Glutamatergic neuron (in vitro differentiated cells): Measurements from ENCODE around the gene SLC52A3. TPM values are rescaled to one million over a fixed set of nuclear protein-coding genes. Genes with fewer than 3 reads are reported as not detected.
A peak's percentile ranks its signal among the peaks of the same experiment; 100 is the strongest.
"Not testable (repeated sequence)": the region's sequence is repeated elsewhere in the genome, so short reads cannot be mapped to it uniquely, and the experiment has no call there.

Experiments
- DNase-seq: peaks from one replicate; pipeline ENCODE4 v3.0.0; 2022
- H3K27ac Mint-ChIP-seq: one replicate; pipeline ENCODE4 v1.8.0; 2020; ENCODE audit warnings: mild to moderate bottlenecking, mixed read lengths, inconsistent platforms; ENCODE audit not compliant: unreplicated experiment
- H3K27me3 Mint-ChIP-seq: one replicate; pipeline ENCODE4 v1.8.0; 2020; ENCODE audit warnings: mild to moderate bottlenecking, moderate library complexity, mixed read lengths, inconsistent platforms; ENCODE audit not compliant: unreplicated experiment
- H3K36me3 Mint-ChIP-seq: one replicate; pipeline ENCODE4 v1.8.0; 2020; ENCODE audit warnings: mild to moderate bottlenecking, mixed read lengths, inconsistent platforms; ENCODE audit not compliant: unreplicated experiment
- H3K4me1 Mint-ChIP-seq: one replicate; pipeline ENCODE4 v1.8.0; 2020; ENCODE audit warnings: mild to moderate bottlenecking, low read depth, mixed read lengths, inconsistent platforms; ENCODE audit not compliant: unreplicated experiment
- H3K4me3 Mint-ChIP-seq: one replicate; pipeline ENCODE4 v1.8.0; 2020; ENCODE audit warnings: mild to moderate bottlenecking, mixed read lengths, inconsistent platforms; ENCODE audit not compliant: unreplicated experiment
- H3K9me3 Mint-ChIP-seq: one replicate; pipeline ENCODE4 v1.8.0; 2020; ENCODE audit warnings: mild to moderate bottlenecking, moderate library complexity, mixed read lengths, inconsistent platforms; ENCODE audit not compliant: unreplicated experiment
- CTCF ChIP-seq: fragments of 200-600 bp; sonication (generic); IDR thresholded peaks from one replicate; pipeline ENCODE4 v1.5.0; 2021; ENCODE audit not compliant: partially characterized antibody, unreplicated experiment
- long read RNA-seq: library from polyadenylated mRNA; unstranded; transcript quantifications from one replicate; pipeline ENCODE4 v2.0.0, GENCODE V29; 2020; ENCODE audit not compliant: unreplicated experiment
- total RNA-seq: library from RNA; stranded (reverse); fragmentation: NEBNext Ultra II Directional; extraction: Animal tissue kit (Norgen Biotek cat#: 25700); gene quantifications from one replicate; pipeline ENCODE4 v1.2.1, GENCODE V29; 2021; ENCODE audit not compliant: unreplicated experiment

The SLC52A3 gene
- not detected for total RNA-seq
- long read RNA-seq: 0 reads

- Mint-ChIP-seq H3K9me3 (peaks cover 5% of the 10 kb centered on the region), H3K27ac (no peak within 1 kb of the TSS), H3K27me3 (peaks cover 5% of the 10 kb centered on the region), H3K36me3 (peaks cover 4% of the 10 kb centered on the region), H3K4me3 (peak within 1 kb of the TSS; percentile 8), H3K4me1 (peaks cover 11% of the 10 kb centered on the region)
- DNase-seq: peak; percentile 38
- TF ChIP-seq CTCF: no peak
Measured at GRCh38 chr20:768426-768978, at the start of gene SLC52A3. SLC52A3 (minus strand) TSS chr20:768500; CDS start chr20:765774, 2,726 bp downstream.

- Mint-ChIP-seq H3K4me3 (no peak overlapping the region), H3K27me3 (peaks cover 6% of the 10 kb centered on the region), H3K4me1 (peaks cover 12% of the 10 kb centered on the region), H3K9me3 (peaks cover 5% of the 10 kb centered on the region), H3K27ac (peak overlapping the region; percentile 48), H3K36me3 (no peaks in the 10 kb centered on the region)
- peak; percentile 99 for TF ChIP-seq CTCF
- peak; percentile 78 for DNase-seq
Measured at GRCh38 chr20:815914-816606, 47.8 kb upstream of the SLC52A3 start.

- H3K4me3 Mint-ChIP-seq: no peak overlapping the region
- peaks cover 3% of the 10 kb centered on the region for H3K27me3 Mint-ChIP-seq
- H3K9me3 Mint-ChIP-seq: peaks cover 4% of the 10 kb centered on the region
- peaks cover 7% of the 10 kb centered on the region for H3K4me1 Mint-ChIP-seq
- DNase-seq: no peak
- no peak for TF ChIP-seq CTCF
- H3K27ac Mint-ChIP-seq: no peak overlapping the region
- H3K36me3 Mint-ChIP-seq: peaks cover under 1% of the 10 kb centered on the region
Measured at GRCh38 chr20:815226-815625, 46.9 kb upstream of the SLC52A3 start.

- no peak for TF ChIP-seq CTCF
- H3K27me3 Mint-ChIP-seq: peaks cover 3% of the 10 kb centered on the region
- no peak overlapping the region for H3K27ac Mint-ChIP-seq
- H3K9me3 Mint-ChIP-seq: peaks cover 2% of the 10 kb centered on the region
- H3K4me1 Mint-ChIP-seq: peaks cover 5% of the 10 kb centered on the region
- peaks cover 10% of the 10 kb centered on the region for H3K36me3 Mint-ChIP-seq
- no peak overlapping the region for H3K4me3 Mint-ChIP-seq
- DNase-seq: no peak
Measured at GRCh38 chr20:813390-813789, 45.1 kb upstream of the SLC52A3 start.

GRCh38 chr20:812435-812814, 44.1 kb upstream of the SLC52A3 start:
- H3K27me3 Mint-ChIP-seq, H3K4me1 Mint-ChIP-seq, H3K27ac Mint-ChIP-seq, H3K9me3 Mint-ChIP-seq, H3K4me3 Mint-ChIP-seq, DNase-seq: not testable (repeated sequence)
- peaks cover 10% of the 10 kb centered on the region for H3K36me3 Mint-ChIP-seq

GRCh38 chr20:811776-812434, 43.6 kb upstream of the SLC52A3 start:
- not testable (repeated sequence) for DNase-seq, H3K4me1 Mint-ChIP-seq, H3K27ac Mint-ChIP-seq, H3K27me3 Mint-ChIP-seq, H3K9me3 Mint-ChIP-seq, H3K4me3 Mint-ChIP-seq
- peaks cover 10% of the 10 kb centered on the region for H3K36me3 Mint-ChIP-seq
